SK-N-MC (cell line): Measurements from ENCODE around the gene PTPRR.

Experiments
- EZH2 ChIP-seq: fragments of 200-600 bp; sonication (generic); IDR thresholded peaks from one replicate; pipeline ENCODE4 v1.6.1; 2017; ENCODE audit warnings: antibody characterized with exemption
- POLR2AphosphoS5 ChIP-seq: IDR thresholded peaks from 2 replicates; pipeline ENCODE4 v1.6.1; 2012; ENCODE audit warnings: mild to moderate bottlenecking, low read depth, low read length, borderline replicate concordance

DNA sequence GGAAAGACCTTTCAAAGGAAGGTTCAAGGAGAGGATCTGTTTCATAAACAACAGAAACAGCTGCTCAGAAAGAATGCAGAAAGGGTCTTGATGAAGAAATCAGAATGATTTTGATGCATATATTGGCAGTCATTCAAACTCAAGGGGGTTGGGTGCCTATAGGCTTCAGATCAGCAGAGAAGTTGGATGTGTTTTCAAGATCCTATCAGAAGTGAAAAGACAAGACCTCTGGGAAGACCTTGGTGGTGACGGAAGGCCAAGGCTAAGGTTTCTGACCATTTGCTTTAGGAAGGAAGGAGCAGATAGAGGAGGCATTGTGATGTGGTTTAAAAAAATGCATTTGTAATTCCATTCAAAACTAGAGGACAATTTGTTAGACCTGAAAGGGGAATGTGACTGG, 268.1 kb downstream of the PTPRR start:
- TF ChIP-seq POLR2AphosphoS5 (no peak), EZH2 (no peak)
